ENCODE data around the gene CARS2.

CARS2 gene

GRCh38 chr13:110646442-110647364, 59.2 kb downstream of the CARS2 start:
- Mint-ChIP-seq H3K27me3 (no peaks in the 10 kb centered on the region), H3K4me1 (peaks cover 11% of the 10 kb centered on the region), H3K27ac (no peak overlapping the region), H3K9me3 (no peaks in the 10 kb centered on the region), H3K4me3 (no peak overlapping the region), H3K36me3 (ENCODE audit: low read depth) (peaks cover 13% of the 10 kb centered on the region)
- DNase-seq (no peak), ATAC-seq (no peak)

GRCh38 chr13:110645750-110646149, 60.2 kb downstream of the CARS2 start:
- Mint-ChIP-seq H3K4me3 (no peak overlapping the region), H3K27me3 (no peaks in the 10 kb centered on the region), H3K9me3 (no peaks in the 10 kb centered on the region), H3K27ac (no peak overlapping the region), H3K36me3 (ENCODE audit: low read depth) (peaks cover 15% of the 10 kb centered on the region), H3K4me1 (peaks cover 11% of the 10 kb centered on the region)
- DNase-seq (no peak), ATAC-seq (no peak)

GRCh38 chr13:110644892-110645521, 60.9 kb downstream of the CARS2 start:
- DNase-seq: peak; percentile 41
- H3K27me3 Mint-ChIP-seq: no peaks in the 10 kb centered on the region
- H3K4me1 Mint-ChIP-seq: peaks cover 11% of the 10 kb centered on the region
- H3K4me3 Mint-ChIP-seq: no peak overlapping the region
- ATAC-seq: peak; percentile 71
- no peaks in the 10 kb centered on the region for H3K9me3 Mint-ChIP-seq
- H3K27ac Mint-ChIP-seq: peak overlapping the region; percentile 46
- H3K36me3 Mint-ChIP-seq (ENCODE audit: low read depth): peaks cover 18% of the 10 kb centered on the region

- H3K36me3 Mint-ChIP-seq (ENCODE audit: low read depth): peaks cover 22% of the 10 kb centered on the region
- DNase-seq (no peak), ATAC-seq (no peak)
- peaks cover 11% of the 10 kb centered on the region for H3K4me1 Mint-ChIP-seq
- H3K4me3 Mint-ChIP-seq: no peak overlapping the region
- H3K9me3 Mint-ChIP-seq: no peaks in the 10 kb centered on the region
- no peaks in the 10 kb centered on the region for H3K27me3 Mint-ChIP-seq
- H3K27ac Mint-ChIP-seq: no peak overlapping the region
Measured at GRCh38 chr13:110643768-110644421, 62.0 kb downstream of the CARS2 start.

GRCh38 chr13:110643324-110643723, 62.6 kb downstream of the CARS2 start:
- H3K36me3 Mint-ChIP-seq (ENCODE audit: low read depth): peaks cover 23% of the 10 kb centered on the region
- H3K27ac Mint-ChIP-seq: no peak overlapping the region
- H3K4me3 Mint-ChIP-seq: no peak overlapping the region
- peaks cover 11% of the 10 kb centered on the region for H3K4me1 Mint-ChIP-seq
- DNase-seq (no peak), ATAC-seq (no peak)
- no peaks in the 10 kb centered on the region for H3K27me3 Mint-ChIP-seq
- H3K9me3 Mint-ChIP-seq: no peaks in the 10 kb centered on the region

GRCh38 chr13:110642291-110642981, 63.5 kb downstream of the CARS2 start:
- Mint-ChIP-seq H3K27me3 (no peaks in the 10 kb centered on the region), H3K27ac (no peak overlapping the region), H3K4me3 (no peak overlapping the region), H3K4me1 (peaks cover 7% of the 10 kb centered on the region), H3K36me3 (ENCODE audit: low read depth) (peaks cover 23% of the 10 kb centered on the region), H3K9me3 (no peaks in the 10 kb centered on the region)
- ATAC-seq: no peak
- DNase-seq: no peak

GRCh38 chr13:110641055-110642015, 64.6 kb downstream of the CARS2 start:
- Mint-ChIP-seq H3K36me3 (ENCODE audit: low read depth) (peaks cover 23% of the 10 kb centered on the region), H3K4me1 (peaks cover 7% of the 10 kb centered on the region), H3K27ac (no peak overlapping the region), H3K27me3 (no peaks in the 10 kb centered on the region), H3K4me3 (no peak overlapping the region), H3K9me3 (no peaks in the 10 kb centered on the region)
- ATAC-seq (no peak), DNase-seq (no peak)

GRCh38 chr13:110640591-110641029, 65.3 kb downstream of the CARS2 start:
- peak; percentile 4 for ATAC-seq
- Mint-ChIP-seq H3K27ac (peak overlapping the region; percentile 41), H3K4me3 (no peak overlapping the region), H3K36me3 (ENCODE audit: low read depth) (peaks cover 28% of the 10 kb centered on the region), H3K27me3 (no peaks in the 10 kb centered on the region), H3K9me3 (no peaks in the 10 kb centered on the region), H3K4me1 (peaks cover 5% of the 10 kb centered on the region)
- DNase-seq: no peak

GRCh38 chr13:110639935-110640334, 66.0 kb downstream of the CARS2 start:
- H3K36me3 Mint-ChIP-seq (ENCODE audit: low read depth): peaks cover 31% of the 10 kb centered on the region
- DNase-seq: no peak
- ATAC-seq: no peak
- no peaks in the 10 kb centered on the region for H3K27me3 Mint-ChIP-seq
- no peaks in the 10 kb centered on the region for H3K4me1 Mint-ChIP-seq
- peak overlapping the region; percentile 55 for H3K27ac Mint-ChIP-seq
- no peaks in the 10 kb centered on the region for H3K9me3 Mint-ChIP-seq
- H3K4me3 Mint-ChIP-seq: no peak overlapping the region

- ATAC-seq: no peak
Measured at GRCh38 chr13:110638814-110639806, 66.8 kb downstream of the CARS2 start.

GRCh38 chr13:110638257-110638656, 67.7 kb downstream of the CARS2 start:
- Mint-ChIP-seq H3K4me1 (no peaks in the 10 kb centered on the region), H3K27ac (no peak overlapping the region), H3K27me3 (no peaks in the 10 kb centered on the region), H3K9me3 (no peaks in the 10 kb centered on the region), H3K36me3 (ENCODE audit: low read depth) (peaks cover 26% of the 10 kb centered on the region), H3K4me3 (no peak overlapping the region)
- ATAC-seq (no peak), DNase-seq (no peak)

More at GRCh38 chr13:110638814-110639806, 66.8 kb downstream of the CARS2 start:
- Mint-ChIP-seq H3K27me3 (no peaks in the 10 kb centered on the region), H3K36me3 (ENCODE audit: low read depth) (peaks cover 28% of the 10 kb centered on the region), H3K4me1 (no peaks in the 10 kb centered on the region), H3K27ac (peak overlapping the region; percentile 55), H3K4me3 (no peak overlapping the region), H3K9me3 (no peaks in the 10 kb centered on the region)
- no peak for DNase-seq

- Mint-ChIP-seq H3K4me1 (no peaks in the 10 kb centered on the region), H3K36me3 (ENCODE audit: low read depth) (peaks cover 22% of the 10 kb centered on the region)
Measured at GRCh38 chr13:110637747-110638146, 68.2 kb downstream of the CARS2 start.

More at GRCh38 chr13:110637747-110638146, 68.2 kb downstream of the CARS2 start:
- Mint-ChIP-seq H3K27me3 (no peaks in the 10 kb centered on the region), H3K27ac (no peak overlapping the region), H3K9me3 (no peaks in the 10 kb centered on the region), H3K4me3 (no peak overlapping the region)
- no peak for DNase-seq
- ATAC-seq: no peak

Data from activated naive CD8-positive, alpha-beta T cell treated with anti-CD3 and anti-CD28 coated beads, Interleukin-2, amount 50 U/mL, for 24 hours (primary cell).